ENCODE results near the gene RIMS1. TPM values are rescaled to one million over a fixed set of nuclear protein-coding genes. Genes with fewer than 3 reads are reported as not detected.

The RIMS1 gene
- polyA plus RNA-seq, 10 donors = 0.18 to 1.5 (median 0.94) TPM

DNA sequence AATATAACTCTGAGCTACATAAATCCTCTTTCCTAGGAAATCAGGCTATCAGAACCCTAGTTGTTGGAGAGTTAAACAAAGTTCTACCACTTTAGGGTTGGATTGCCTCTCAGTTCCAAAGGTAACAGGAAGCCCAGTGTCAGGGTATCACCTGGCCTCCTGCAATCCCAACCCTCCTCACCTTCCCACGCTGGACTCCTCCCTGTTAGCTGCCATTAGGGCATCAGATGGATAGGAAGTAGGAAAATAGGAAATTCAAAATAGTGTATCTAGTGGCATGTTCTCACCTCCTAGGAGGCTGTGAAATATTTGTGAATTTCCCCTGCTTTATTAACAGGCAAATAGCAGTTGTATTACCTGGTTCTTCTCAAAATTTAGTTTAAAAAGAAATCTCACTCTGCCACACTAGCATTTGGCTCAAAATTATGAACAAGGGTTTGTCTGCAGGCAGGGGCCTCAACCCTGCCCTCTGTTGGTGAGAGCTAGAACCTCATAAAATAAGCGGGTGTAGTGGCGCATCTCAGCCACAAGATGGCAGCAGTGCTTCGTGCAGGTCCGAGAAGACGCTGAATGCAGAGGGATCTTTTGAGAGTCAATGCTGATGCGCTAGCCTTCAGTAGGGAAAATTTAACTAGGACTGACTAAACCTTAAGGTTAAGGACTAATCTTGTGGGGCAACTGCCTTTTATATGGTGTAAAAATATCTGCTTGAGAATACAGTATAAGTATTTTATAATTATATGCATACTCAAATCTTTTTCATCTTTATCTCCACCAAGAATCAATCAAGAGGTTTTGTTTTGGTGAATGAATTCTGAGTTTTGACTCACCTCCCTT, 525.7 kb downstream of the RIMS1 start:
- peak; percentile 70 to 91 (median 88) for DNase-seq

DNA sequence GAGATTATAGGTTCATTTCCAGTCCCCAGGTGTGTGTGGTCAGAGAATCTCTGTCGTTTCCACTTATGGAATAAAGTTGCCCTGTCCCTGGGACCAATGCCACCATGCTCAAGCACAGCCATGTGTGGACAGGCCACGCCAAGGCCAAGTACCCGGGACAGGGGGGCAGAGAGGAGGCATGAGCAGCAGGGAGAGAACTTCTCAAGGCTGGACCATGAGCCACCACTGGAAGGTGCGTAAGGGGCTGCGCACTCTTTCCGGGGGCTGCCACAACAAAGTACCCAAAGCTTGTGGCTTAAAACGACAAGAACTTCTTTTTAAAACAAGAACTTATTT, 526.3 kb downstream of the RIMS1 start:
- DNase-seq = no peak

DNA sequence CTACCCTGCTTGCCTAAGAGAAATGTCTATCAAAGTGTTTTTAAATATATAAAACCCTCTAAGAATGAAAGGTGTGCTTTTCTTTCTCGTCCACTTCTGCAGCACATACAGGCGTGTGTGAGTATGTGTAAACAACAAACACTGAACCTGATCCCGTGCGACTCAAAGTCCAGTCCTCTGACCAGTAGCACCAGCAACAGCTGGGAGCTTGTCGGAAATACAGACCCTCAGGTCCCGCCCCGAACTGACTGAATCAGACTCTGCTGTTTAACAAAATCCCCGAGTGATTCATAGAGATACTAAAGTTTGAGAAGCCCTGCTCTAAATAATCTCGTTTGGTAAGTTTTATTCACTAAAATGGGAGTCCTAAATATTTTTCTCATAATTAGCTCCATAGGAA, 527.5 kb downstream of the RIMS1 start:
- no peak for DNase-seq

DNA sequence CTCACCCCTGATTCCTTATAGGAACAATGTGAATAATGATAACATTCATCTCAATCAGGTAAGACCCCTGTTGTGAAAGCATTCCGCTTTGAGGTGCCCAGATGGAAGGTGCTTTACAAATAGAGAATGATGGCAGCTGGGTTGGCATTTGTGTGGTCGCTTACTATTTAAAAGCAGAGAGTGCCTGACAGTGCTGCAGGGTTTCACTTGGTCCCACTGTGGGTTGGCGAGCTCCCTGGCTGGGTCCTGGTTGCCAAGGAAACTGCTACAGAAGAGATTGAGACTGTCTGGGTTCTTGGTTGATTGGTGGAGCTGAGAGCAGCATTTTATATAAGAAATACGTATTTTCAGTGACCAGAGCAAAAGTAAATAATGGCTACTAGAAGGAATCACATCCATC, 528.3 kb downstream of the RIMS1 start:
- DNase-seq = no peak

DNA sequence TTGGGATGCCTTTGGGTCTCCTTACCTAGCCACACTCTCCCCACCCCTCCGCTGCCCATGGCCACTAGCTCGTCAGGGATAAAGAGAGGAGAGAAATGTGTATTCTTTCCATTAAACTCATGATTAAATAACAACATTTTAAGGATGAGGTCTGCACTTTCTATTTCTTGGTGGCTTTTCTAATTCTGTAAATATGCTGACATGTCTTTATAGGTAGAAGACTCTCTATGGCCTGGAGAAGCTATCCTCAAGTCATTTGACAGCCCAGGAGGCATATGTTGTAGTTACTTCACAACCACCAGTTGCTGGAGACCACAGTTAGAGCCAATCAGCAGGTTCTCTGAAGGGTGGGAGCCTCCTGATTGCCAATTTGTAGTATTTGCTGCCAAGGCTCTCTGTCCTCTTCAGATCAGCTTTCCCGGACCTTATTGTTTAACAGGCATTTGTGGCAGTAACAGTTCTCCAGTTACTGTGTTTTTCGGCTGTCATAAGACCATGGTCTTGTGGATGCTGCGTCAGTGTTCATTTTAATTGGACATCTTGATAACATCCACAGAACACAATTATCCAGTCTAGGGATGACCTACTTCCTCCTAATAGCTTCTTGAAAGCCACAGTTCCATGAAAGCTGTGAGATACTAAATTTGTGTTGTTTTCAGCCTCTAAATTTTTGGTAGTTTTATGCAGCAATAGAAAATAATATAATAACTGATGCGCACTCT, 530.6 kb downstream of the RIMS1 start:
- DNase-seq = no peak

DNA sequence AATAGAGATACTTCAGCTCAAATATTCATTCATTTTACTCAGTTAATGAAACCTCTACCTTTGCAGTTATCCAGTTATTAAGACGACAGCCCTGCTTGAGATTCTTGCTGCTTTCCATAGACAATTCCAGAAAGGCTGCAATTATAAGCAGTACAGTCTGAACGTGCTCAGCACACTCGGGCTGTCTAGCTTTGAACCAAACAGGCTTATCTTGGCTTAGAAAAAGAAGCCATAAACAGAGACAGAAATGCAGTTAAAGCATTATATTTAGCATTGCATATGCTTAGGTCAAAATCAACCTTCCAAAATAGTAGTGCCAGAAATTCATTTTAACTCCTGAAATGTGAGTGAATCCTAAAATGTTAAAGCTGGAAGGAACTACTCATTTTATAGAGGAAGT, 531.4 kb downstream of the RIMS1 start:
- peak in 1 of 3 donors; percentile 3 for DNase-seq

DNA sequence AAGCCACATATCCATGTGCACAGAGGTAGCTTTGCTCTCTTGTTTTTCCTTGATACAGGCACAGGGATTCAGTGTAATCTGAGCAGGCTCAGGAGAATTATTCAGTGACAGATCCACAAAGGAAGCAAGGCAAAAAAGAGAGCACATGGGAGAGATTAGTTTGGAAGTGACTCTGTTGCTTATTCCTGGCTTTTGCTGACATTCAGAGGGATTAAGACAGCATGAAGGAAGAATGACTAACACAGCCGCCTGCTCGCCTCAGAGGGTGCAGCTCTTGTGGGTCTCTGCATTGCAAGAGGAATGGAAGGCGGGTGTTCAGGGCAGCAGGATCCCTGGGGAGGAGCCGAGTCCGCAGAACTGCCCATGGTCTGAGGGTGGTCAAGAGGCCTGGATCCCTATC, 532.1 kb downstream of the RIMS1 start:
- peak in 2 of 3 donors; percentile 6 to 81 for DNase-seq

DNA sequence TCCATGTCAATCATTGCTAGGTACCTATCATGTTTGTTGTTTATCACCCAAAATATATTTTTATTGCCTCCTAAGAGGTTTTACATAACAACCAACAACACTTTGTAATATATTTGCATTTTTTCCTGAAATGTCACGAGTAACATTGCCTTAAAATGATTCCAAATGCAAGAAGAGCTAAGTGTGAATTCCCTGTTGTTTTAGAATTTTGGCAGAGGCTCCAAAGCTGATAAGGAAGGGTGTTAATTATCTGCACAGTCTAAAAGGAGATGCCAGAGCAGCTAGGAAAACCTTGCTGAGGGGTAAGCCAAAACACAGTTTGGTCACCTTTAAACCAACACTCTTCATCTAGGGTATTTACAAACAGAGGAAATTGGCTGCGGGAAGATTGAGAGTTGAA, 533.6 kb downstream of the RIMS1 start:
- DNase-seq = no peak

DNA sequence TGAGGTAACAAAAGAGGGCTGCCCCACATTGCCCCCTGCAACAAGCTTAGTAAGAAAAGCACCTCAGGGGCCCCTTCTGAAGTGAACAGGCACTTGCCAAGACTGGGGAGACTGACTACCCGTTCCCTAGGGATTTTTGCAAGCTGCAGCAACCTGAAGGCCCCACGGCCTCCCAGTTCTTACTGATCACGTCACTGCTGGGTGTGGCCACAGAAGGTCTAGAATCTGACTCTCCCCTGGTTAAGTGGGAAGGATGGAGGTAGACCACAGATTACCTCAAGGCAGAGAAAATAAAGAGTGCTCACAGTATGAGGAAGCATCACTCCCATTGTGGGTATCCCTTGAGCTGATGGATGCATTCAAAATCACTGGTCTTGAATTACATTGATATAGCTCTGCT, 534.1 kb downstream of the RIMS1 start:
- DNase-seq = no peak

DNA sequence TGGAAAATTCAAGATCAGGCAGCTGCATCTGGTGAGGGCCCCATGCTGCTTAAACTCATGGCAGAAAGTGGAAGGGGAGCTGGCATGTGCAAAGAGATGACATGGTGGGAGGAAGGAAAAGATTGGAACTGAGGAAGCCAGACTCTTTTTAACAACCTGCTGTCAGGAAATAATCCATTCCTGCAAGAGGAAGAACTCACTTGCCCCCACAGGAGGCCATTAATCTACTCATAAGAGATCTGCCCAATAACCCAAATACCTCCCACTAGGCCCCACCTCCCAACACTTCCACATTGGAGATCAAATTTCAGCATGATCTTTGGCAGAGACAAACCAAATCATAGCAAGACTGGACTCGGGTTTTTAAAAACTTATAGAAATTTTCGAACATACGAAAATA, 535.0 kb downstream of the RIMS1 start:
- no peak for DNase-seq

DNA sequence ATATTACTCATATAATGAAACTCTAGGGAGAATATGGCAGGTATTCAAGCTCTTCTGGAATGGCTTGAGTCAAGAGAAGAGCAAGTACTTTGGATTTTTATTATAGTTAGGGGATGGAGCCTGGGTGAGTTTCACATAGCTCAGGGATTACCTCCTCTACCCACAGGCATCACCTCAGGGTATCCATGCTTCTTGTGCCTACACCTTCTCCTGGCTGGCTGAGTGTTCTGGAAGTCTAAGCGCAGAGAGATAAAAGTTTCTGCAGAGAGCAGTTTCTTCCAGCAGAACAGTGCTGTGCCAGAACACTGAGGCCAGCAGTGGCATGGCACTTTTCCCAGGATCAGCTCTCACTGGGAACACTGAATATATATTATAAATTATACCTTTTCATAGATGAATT, 535.8 kb downstream of the RIMS1 start:
- peak in 1 of 3 donors; percentile 16 for DNase-seq

DNA sequence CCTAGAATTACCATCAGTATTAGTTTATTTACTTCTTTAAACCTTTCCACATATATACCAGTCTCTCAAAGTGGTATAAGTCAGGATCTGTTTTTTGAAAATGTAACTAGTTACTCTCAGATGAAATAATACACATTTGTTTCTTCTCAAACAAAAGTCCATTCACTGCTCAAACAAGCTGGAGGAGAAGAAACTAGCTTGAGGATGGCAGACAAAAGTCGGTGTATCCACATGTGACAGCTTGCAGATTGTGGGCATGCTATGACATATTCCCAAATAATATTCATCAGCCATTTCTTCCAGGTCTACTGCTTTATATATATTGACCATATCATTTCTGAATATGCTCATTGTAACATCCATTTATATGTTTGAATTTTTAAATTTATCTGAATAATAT, 538.1 kb downstream of the RIMS1 start:
- no peak for DNase-seq

DNA sequence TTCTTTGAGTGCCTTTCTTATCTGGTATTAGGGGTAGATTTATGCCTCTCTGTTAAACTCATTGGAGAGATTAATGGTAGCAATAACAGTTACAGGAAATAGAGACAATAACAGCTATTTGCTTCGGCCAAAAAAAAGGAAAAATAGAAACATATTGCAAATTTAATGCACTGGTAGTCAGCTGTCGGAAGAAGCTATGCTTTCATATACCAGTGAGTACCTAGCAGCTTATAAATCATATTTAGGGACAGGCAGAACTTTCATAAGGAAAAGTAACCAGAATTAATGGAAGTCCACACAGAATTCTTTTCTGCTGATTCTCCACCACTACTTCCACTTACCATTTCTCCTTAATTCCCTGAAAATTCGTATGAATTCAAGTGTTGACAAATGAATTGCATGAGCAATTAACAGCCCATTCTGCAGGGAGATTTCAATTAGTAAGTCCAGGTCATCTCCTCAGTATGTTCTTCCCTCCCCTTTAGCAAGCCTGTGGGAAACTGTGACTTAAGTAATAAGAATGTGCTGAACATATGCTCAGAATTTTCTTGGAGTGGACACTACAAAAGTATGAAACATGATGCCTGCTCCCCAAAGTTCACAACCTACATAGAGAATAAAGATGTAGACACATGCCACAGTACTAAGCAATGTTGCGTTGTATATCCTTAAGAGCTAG, 538.8 kb downstream of the RIMS1 start:
- peak in 1 of 3 donors; percentile 94 for DNase-seq

DNA sequence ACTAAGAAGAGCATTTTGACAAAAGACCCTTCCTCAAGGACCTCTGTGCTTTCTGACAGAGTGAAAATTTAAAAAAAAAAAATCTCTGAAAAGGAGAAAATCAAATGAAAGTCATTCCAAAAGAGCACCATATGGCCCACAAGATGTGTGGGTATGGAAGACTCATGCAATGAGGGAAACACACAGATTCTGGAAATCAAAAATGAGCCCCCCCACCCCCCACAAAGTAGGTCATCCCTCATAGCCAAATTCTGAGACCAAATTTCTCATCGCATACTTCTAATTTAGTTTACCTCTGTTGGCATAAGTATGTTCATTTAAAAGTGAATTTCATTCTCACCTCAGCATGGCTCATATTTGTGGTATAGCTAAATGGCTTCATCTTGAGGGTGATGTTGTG, 554.3 kb downstream of the RIMS1 start:
- no peak for DNase-seq

DNA sequence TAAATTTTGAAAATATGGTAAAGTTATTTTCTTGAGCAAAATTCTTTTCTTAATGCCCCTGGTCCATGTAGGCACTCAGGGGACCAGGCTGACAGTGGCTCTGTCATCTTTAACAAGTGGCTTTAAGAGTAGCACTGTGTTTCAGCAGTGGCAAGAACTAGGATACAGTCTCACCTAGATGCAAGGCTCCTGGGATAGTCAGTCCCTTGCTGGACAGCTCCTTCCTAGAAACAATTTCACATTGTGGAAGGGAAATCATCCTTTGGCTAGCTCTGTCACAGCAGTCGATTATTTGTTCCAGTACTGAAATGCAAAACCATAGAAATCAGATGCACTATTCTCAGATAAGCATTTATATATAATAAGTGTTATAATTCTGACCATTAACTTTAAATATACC, 560.1 kb downstream of the RIMS1 start:
- no peak for DNase-seq
